Stimulated activated CD4-positive, alpha-beta T cell treated with anti-CD3 and anti-CD28 coated beads, TNF-alpha, amount 100 ng/mL, for 24 hours (primary cell): Measurements from ENCODE around the gene HSPBP1.
"Not testable (repeated sequence)": the region's sequence is repeated elsewhere in the genome, so short reads cannot be mapped to it uniquely, and the experiment has no call there.

Source experiments
- DNase-seq, 3 experiments: peaks; one replicate each; pipeline ENCODE4 v3.0.0-alpha.2; 2020; ENCODE audit warnings: low read depth in 3 of 3

The HSPBP1 gene, protein sequence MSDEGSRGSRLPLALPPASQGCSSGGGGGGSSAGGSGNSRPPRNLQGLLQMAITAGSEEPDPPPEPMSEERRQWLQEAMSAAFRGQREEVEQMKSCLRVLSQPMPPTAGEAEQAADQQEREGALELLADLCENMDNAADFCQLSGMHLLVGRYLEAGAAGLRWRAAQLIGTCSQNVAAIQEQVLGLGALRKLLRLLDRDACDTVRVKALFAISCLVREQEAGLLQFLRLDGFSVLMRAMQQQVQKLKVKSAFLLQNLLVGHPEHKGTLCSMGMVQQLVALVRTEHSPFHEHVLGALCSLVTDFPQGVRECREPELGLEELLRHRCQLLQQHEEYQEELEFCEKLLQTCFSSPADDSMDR

GRCh38 chr19:55279770-55280643, at the start of gene HSPBP1:
Gene HSPBP1, minus strand, starts transcription at chr19:55280110. Its CDS starts 502 bp downstream, at chr19:55279608.
- peak; percentile 85 to 95 (median 89) for DNase-seq

GRCh38 chr19:55328774-55329318, 48.9 kb upstream of the HSPBP1 start:
- DNase-seq = not testable (repeated sequence)

DNA sequence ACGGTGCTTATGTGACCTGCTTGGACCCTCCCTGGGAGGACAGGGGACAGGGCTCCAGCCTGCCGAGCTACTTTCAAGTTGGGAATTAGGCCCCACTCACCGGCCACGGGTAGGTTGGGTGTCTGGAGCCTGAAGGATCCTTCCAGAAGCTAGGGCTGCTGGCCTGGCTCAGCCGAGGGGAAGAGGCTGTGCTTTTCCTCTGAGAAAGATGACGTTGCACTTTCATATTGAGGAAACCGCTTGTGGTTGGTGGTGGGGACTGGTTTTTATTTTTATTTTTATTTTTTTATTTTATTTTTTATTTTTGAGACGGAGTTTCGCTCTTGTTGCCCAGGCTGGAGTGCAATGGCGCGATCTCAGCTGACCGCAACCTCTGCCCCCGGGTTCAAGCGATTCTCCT, 45.3 kb upstream of the HSPBP1 start, which contains the start of gene TMEM150B:
TSS of gene TMEM150B (minus strand) at position 170 of the 400 bp plus-strand sequence. CDS start 4,305 bp downstream, outside the sequence.
- DNase-seq = no peak

DNA sequence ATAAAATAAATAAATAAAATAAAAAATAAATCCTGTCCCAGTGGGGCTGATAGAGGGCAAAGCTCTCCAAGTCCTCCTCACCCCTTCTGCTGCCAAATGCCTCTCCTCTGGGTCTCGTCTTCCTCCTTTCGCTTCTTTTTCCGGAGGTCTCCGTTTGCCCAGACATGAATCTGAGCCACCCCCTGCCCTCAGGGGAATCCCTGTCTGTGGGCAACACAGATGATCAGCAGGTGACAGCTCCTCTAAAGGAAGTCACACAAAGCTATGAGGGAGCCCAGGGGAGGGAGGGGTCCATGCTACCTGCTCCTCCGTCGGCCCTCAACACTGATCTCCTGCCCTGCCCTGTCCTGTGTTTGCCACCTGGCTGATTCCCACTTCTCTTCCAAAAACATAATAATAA, 44.8 kb upstream of the HSPBP1 start:
- no peak for DNase-seq

DNA sequence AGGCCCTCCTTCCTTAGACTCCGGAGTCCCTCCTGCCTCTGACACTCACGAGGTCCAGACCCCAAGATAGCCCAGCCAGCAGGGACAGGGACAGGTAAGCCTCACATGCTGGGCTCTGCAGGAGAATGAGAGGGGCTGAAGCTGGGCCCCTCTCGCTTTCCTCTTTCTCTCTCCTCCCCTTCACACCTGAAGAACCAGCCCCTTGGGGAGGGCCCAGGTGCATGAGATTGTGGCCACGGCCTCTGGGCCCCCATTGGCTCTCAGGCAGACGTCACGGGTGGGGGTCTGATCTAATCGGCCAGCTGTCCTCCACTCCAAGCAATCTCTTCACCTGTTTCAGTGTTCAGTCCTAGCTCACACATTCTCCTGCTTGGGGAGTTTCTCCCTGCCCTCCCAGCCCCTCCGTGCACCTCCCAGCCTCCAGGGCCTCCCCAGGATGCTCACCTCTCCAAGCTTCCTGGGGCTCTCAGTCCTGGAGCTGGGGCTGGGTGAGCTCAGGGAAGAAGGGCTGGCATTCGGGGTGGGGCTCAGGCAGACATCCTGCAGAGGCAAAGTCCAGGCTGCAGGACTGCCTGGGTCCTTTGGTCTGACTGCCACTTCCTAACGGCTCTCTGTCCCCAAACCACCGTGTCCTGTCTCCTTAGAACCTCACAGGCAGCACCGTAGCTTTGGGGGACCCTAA, 42.4 kb upstream of the HSPBP1 start:
- DNase-seq = no peak

DNA sequence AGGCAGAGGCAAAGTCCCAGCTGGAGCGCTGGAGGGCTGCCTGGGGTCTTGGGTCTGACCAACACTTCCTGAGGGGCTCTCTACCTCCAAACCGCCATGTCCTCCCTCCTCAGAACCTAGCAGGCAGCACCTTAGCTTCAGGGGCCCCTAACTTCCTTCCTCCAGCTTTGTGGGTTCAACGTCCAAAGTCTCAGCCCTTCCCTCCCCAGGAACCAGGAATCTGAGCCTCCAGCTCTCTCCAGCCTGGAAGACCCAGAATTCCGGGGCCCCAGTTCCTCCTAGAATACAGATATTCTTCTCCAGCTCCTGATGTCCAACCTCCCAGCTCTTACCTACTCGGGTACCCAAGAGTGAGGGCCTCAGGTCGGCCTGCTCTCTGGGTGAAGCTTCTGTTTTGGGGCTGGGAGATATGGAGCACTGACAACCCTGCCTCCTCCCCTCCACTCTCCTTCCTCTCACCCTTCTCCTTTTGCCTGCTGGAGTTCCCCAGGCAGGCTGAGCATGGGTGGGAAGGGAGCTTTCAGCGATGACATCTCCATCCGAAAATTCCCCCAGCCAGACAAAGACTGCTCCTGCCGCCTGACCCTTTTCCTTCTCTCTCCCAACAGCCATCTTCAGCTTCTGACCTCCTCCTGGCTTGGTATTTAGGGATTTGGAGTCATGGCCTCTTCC, 41.7 kb upstream of the HSPBP1 start:
- no peak for DNase-seq

- no peak for DNase-seq
Measured at GRCh38 chr19:55320844-55321419, 41.0 kb upstream of the HSPBP1 start.

DNA sequence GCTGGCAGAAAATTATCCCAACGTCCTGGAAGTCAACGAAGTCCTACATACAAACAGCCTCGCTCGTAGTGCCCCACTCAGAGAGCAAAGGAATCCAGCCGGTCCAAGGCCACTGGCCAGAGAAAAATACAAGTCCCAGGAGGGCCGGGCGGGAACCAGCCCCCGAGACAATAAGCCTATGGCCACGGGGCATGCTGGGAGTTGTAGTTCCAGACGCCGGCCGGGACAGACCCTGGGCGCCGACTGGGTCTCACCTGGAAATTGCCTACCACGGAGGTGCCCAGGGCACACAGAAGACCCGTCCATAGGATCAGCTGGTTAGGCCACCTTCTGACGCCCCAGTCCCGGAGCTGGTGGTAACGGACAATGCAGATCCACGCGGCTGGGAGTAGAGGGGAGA, 39.9 kb upstream of the HSPBP1 start:
- DNase-seq = no peak

GRCh38 chr19:55316646-55317045, 36.7 kb upstream of the HSPBP1 start:
- DNase-seq = no peak

- no peak for DNase-seq
Measured at GRCh38 chr19:55315956-55316525, 36.1 kb upstream of the HSPBP1 start.

GRCh38 chr19:55314396-55314795, 34.5 kb upstream of the HSPBP1 start:
- no peak for DNase-seq

DNA sequence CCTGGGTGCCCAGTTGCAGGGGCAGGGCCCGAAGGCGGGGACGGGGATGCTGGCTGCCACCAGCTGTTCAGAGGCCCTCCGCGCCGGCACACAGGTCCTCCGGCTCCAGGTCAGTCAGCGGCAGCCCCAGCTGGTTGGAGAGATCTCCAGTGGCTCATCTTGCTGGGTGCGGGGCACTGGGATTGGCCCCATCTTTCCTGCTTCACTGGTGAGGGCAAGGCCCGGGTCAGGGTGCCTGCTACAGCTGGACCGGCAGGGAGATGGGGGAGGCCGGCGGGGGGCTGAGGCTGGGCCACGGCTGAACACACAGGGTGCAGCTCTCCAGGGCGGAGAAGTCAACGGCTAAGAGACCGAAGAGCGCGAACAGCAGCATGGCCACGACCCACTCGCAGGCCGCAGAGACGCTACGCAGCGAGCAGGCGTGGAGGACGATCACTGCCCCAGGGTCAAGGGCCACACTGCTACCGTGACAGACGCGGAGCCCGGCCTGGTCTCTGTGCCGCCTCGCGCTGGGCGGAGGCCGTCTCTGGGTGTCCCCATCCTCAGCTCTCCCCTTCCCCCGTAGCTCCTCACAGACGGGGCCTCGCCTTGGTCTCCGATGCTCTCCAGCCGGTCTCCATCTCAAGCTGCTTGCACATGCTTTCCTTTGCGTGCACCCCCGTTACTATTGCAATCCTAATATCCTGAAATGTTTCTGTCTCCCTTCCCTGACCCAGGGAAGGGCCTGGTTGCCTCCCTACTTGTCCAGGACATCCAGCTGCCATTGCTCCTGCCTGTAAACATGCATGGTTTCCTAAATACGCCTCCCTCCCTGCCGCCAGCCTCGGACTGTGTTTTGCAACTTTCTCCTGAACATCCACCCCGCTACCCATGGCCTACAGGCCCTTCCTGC, 33.0 kb upstream of the HSPBP1 start:
- no peak for DNase-seq

GRCh38 chr19:55311797-55312196, 31.9 kb upstream of the HSPBP1 start:
- DNase-seq = no peak

GRCh38 chr19:55311397-55311796, 31.5 kb upstream of the HSPBP1 start:
- no peak for DNase-seq

DNA sequence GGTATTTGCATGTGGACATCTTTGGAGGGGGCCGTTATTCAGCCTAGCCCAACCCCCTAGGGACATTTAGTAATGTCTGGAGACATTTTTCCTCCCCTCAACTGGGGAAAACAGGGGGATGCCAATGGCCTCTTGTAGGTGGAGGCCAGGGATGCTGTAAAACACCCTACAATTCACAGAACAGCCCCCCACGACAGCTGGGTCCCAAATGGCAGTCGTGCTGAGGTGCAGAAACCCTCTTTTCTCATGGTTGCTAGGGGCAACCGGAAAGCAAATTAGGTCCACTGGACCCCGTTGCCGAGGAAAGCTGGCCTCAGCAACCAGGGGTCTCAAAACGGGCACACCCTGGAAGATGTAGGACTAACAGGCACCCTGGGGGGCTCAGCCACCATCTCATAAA, 30.6 kb upstream of the HSPBP1 start:
- no peak for DNase-seq

DNA sequence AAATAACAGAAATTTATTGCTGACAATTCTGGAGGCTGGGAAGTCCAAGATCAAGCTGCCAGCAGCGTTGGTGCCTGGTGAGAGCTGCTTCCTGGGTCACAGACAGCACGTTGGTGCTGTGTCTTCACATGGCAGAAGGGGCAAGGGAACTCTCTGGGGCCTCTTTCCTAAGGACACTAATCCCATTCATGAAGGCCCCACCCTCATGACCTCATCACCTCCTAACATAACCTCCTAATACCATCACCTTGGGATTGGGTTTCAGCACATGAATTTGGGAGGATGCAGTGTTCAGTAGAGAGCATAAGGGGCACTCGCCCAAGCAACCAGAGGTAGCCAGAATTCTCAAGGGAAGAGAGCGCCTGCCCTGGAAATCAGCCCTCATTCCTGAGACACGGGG, 29.5 kb upstream of the HSPBP1 start:
- DNase-seq = no peak

GRCh38 chr19:55308281-55308680, 28.4 kb upstream of the HSPBP1 start:
- DNase-seq = no peak

DNA sequence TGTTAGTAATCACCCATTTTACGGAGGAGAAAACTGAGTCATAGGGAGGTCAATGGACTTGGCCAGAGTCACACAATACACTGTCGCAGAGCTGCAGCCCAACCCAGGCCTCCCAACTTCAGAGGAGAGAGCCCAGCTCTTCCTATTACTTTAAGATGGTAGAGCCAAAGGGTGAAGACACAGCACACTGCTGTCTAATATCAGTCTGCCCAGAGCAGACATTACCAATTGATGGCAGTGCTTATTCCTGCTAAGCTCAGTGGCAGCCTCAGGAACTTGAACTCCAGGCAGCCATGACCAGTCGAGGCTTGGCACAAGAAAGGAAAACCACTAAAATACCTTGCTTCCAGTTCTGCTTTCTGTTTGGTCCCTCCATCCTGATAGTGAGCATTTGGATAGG, 26.8 kb upstream of the HSPBP1 start:
- DNase-seq = no peak

GRCh38 chr19:55305983-55306562, 26.2 kb upstream of the HSPBP1 start:
- no peak for DNase-seq
